PFSK-1 (cell line): Measurements from ENCODE around the gene HAP1.

Experiments used
- FOXP2 ChIP-seq: optimal IDR thresholded peaks from 2 replicates; pipeline ENCODE3; 2011; ENCODE audit warnings: borderline replicate concordance, control low read depth, inconsistent platforms; ENCODE audit not compliant: insufficient read depth; ENCODE audit errors: extremely low read length, extremely low read depth
- POLR2AphosphoS5 ChIP-seq: IDR thresholded peaks from 2 replicates; pipeline ENCODE4 v1.6.1; 2012; ENCODE audit warnings: low read depth, mild to moderate bottlenecking, control low read depth, low read length, moderate library complexity
- SIN3A ChIP-seq: IDR thresholded peaks from 2 replicates; pipeline ENCODE4 v1.6.1; 2012; ENCODE audit warnings: mild to moderate bottlenecking, low read length, moderate library complexity, borderline replicate concordance; ENCODE audit not compliant: insufficient read depth
- TAF1 ChIP-seq: IDR thresholded peaks from 2 replicates; pipeline ENCODE4 v1.6.1; 2012; ENCODE audit warnings: low read length, control low read depth, borderline replicate concordance; ENCODE audit not compliant: insufficient read depth
- TF ChIP-seq, protein P1 (sequence below), 2 experiments: IDR thresholded peaks; 2 replicates each; pipeline versions ENCODE4 v1.6.1 to v1.8.0; 2011 to 2012; ENCODE audit warnings: low read depth in 2 of 2, low read length in 2 of 2, control low read depth in 1 of 2, inconsistent platforms in 1 of 2, mild to moderate bottlenecking in 1 of 2, moderate library complexity in 1 of 2; ENCODE audit not compliant: insufficient read depth in 1 of 2

HAP1 gene

GRCh38 chr17:41769346-41769862 is 35.0 kb upstream of the HAP1 start:
- TF ChIP-seq, protein P1, sequence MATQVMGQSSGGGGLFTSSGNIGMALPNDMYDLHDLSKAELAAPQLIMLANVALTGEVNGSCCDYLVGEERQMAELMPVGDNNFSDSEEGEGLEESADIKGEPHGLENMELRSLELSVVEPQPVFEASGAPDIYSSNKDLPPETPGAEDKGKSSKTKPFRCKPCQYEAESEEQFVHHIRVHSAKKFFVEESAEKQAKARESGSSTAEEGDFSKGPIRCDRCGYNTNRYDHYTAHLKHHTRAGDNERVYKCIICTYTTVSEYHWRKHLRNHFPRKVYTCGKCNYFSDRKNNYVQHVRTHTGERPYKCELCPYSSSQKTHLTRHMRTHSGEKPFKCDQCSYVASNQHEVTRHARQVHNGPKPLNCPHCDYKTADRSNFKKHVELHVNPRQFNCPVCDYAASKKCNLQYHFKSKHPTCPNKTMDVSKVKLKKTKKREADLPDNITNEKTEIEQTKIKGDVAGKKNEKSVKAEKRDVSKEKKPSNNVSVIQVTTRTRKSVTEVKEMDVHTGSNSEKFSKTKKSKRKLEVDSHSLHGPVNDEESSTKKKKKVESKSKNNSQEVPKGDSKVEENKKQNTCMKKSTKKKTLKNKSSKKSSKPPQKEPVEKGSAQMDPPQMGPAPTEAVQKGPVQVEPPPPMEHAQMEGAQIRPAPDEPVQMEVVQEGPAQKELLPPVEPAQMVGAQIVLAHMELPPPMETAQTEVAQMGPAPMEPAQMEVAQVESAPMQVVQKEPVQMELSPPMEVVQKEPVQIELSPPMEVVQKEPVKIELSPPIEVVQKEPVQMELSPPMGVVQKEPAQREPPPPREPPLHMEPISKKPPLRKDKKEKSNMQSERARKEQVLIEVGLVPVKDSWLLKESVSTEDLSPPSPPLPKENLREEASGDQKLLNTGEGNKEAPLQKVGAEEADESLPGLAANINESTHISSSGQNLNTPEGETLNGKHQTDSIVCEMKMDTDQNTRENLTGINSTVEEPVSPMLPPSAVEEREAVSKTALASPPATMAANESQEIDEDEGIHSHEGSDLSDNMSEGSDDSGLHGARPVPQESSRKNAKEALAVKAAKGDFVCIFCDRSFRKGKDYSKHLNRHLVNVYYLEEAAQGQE (IDR thresholded peaks at IDR 0.05; ENCODE audit: insufficient read depth in 1 of 2, low read depth in 2 of 2, low read length in 2 of 2) = no peak
- no peak for TF ChIP-seq FOXP2
- TF ChIP-seq POLR2AphosphoS5 = no peak
- no peak for TF ChIP-seq TAF1
- TF ChIP-seq SIN3A = no peak

DNA sequence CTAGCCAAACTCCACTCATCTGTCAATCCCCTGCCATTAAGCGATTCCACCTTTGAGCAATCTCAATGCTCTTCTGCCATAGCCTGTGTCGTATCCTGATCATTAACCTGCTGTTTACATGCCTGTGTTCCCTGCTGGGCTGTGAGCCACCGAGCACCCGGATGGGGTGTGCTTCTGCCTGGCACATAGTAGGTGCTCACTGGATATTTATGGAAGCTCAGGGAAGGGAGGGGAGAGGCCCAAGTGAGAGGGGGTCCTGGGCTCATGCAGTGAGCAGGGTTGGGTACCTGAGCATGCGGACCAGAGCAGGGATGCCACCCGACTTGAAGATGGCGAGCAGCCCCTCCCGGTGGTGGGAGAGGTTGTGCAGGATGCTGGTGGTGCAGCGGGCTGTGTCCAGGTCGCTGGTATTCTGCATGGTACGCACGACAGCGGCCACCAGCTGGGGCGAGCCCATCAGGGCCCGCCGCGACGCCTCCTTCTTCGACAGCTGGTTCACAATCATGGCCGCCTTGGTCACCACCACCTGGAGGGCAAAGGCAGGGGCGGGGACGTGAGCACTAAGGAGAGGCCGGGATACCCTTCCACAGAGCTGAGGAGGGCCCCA is 34.3 kb upstream of the HAP1 start:
- no peak for TF ChIP-seq FOXP2
- no peak for TF ChIP-seq TAF1
- TF ChIP-seq SIN3A = no peak
- TF ChIP-seq POLR2AphosphoS5 = no peak
- TF ChIP-seq, protein P1 (IDR thresholded peaks at IDR 0.05; ENCODE audit: insufficient read depth in 1 of 2, low read depth in 2 of 2, low read length in 2 of 2) = no peak

DNA sequence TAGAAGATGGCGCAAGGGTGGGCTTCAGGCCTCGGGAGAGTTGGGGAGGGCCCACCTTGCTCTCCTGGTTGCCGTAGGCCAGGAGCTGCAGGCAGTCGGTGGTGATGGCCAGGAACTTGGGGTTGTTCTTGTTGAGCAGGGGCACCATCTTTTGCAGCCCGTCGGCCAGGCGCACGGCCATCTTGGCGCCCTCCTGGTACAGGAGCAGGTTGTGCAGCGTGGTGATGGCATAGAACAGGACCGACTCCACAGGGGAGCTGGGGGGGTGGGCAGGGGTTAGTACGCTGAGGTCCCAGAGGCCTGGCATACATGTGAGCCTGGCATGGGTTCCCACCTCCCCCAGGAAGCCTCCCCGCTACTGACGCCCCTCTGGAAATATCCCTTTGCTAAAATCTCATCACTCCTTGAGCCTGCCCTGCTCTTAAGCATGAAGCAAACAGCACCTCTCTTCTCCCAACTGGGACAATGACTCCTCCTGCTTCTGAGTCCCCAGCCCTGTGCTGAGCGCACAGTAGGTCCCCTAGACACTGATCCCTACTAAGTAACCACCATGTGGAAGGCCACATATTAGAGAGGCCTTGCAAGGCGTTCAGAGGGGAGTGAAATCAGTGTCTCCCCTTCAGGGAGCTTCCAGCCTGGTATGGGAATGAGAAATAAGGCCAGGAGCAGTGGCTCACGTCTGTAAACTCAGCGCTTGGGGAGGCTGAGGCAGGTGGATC is 33.0 kb upstream of the HAP1 start:
- TF ChIP-seq TAF1 (no peak), POLR2AphosphoS5 (no peak), FOXP2 (no peak), SIN3A (no peak)
- TF ChIP-seq, protein P1 (IDR thresholded peaks at IDR 0.05; ENCODE audit: insufficient read depth in 1 of 2, low read depth in 2 of 2, low read length in 2 of 2) = no peak

- TF ChIP-seq POLR2AphosphoS5 (no peak), SIN3A (no peak)
- TF ChIP-seq, protein P1 (IDR thresholded peaks at IDR 0.05; ENCODE audit: insufficient read depth in 1 of 2, low read depth in 2 of 2, low read length in 2 of 2) = no peak
Measured at GRCh38 chr17:41766135-41766534, 31.7 kb upstream of the HAP1 start.
